SIG-M5 treated with dmso at 0.1 percent for 504 hours (cell line): Measurements from ENCODE around the gene NCS1.
"Not testable (repeated sequence)": the region's sequence is repeated elsewhere in the genome, so short reads cannot be mapped to it uniquely, and the experiment has no call there.

Source experiments
- DNase-seq: peaks from one replicate; lab custom pipeline; 2025; ENCODE audit not compliant: unreplicated experiment; lab: John Stamatoyannopoulos, UW

The NCS1 gene

DNA sequence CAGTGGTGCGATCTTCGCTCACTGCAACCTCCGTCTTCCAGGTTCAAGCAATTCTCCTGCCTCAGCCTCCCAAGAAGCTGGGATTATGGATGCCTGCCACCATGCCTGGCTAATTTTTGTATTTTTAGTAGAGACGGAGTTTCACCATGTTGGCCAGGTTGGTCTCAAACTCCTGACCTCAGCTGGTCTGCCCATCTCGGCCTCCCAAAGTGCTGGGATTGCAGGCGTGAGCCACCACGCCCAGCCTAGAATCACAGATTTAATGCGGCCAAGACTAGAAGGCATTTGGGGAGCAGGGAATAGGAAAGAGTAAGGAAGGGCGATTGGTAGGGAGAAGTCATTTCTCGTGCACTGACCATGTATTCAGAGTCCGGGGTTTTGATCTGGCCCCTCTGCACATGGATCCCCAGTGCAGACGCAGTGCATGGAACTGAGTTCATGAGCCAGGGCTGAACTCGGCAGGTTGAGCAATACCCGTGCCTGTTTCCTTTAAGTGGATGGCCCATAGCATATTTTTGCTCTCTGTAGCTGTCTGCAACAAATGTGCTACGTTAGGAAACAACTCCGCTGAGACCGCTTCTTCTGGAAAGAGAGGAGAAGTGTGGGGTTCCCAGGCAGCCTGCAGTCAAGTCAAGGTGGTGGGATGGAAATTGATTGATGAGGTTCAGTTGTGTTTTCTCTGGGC lies 90.0 kb downstream of the NCS1 start:
- DNase-seq: peak; percentile 11

DNA sequence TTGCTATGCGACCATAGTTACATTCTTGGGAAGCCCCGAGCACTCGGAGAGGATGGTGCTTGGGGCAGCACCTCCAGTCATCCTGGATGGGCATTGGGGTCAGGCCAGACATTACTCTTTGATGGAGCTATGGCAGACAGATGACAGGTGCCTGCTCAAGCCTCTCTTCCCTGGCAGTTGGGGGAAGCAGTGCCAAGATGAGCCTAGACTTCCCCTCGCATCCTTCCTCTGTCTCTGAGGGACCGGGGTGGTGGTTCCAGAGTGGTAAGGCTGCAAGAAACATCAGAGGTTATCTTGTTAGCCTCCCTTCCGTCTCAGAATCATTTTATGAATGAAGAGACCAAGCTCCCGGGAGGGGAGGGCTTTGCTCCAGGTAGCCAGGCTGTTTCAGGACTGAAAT lies 90.6 kb downstream of the NCS1 start:
- no peak for DNase-seq

DNA sequence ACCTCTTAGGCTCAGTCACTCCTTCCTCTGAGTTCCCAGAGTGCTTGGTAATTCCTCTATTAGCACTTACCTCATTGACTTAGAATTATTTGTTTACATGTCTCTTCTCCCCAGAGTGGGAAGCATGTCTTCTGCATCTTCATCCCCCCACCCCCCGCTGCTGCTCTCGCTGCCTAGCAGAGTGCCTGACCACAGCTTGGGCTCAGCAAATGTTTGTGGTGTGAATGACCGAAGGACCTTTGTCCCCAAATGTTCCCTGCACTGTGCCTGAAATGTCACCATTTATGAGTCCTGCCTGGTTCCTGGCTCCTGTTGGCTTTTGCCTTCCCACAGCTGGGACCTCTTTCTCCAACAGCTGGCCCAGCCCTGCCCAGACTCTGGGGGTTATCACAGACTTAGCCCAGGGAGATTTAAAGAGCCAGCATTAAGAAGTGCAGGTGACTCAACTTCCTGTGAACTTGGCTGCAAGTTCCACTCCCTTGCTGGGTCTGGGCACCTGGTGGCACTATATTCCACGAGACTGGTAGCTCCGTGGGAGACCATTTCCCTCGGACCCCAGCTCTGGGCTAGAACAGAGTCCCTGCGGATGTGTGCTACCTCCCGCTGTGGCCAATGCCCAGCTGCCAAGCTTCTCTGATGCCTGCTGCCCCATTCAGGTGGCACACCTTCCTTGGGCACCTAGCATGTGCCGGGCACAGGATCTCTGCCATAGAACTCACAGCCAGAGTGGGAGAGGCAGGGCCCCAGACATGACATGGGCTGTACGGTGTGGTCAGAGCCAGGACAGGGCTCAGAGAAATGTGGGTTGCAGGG lies 91.6 kb downstream of the NCS1 start:
- no peak for DNase-seq

DNA sequence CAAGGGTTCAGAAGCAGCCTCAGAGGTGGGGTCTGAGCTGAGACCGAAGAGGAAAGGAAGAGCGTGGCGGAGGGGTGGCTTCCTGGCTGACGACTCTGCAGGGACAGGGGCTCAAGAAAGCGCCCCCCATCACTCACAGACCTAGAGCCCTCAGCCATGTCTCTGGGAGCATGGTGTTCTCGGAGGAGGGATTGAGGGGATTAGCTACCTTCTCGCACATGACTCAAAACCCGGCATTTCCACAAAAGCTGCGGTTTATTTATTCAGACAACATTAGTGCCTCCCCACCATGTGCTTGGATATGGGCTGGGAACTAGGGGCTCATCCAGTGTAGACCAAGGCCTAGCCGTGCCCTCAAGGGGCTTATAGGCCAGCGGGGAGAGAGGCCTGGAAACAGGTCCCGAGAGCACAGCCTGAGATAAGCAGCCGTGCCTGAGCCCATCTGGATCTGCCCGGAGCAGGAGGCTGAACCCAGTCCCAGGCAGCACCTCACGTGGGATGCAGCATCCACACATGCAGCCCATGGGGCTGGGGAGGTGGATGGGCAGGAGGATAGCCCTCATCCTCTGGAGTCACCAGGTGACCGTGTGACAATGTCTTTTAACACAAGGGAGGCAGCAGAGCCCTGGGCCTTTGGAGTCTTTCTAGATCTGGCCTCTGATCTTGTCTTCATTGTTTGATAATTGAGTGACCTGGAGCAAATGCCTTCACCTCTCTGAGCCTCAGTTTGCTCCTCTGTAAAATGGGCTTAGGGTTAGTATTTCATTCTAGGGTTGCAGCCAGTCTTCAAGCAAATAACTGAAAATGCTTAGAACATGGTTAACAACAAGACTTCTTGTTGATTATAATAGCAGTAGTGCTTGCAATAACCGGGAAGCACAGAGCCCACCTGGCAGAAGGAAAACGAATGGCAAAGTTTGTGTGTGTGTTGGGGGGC lies 92.5 kb downstream of the NCS1 start:
- no peak for DNase-seq

DNA sequence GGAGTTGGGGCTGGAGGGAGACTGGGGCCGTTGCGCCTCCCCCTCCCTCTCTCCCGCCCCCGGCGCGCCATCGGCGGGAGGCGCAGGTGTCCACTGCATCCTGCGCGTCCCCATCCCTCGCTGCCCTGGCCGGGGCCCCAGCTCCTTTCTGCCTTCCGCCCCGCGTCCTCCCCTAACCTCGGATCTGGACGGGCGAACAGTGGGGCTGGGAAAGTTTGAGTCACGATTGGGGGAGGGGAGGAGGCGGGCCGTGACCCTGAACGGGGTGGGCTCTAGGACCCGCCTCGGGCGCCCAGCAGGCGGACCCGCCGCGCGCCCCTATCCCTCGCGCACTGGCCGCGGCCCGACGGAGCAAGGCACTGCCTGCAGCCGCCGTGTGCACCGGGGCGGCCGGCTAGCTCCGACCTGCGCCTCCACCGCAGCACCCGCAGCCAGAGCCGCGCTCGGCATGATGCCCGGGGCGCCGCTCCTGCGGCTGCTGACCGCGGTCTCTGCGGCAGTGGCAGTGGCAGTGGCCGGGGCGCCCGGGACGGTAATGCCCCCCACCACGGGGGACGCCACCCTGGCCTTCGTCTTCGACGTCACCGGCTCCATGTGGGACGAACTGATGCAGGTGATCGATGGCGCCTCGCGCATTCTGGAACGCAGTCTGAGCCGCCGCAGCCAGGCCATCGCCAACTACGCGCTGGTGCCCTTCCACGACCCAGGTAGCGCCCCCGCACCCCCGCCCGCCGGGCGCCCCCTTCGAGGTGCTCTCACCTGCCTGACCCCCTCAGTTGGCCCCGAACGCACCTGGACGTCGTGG lies 93.4 kb downstream of the NCS1 start, which contains the start of gene HMCN2:
TSS of gene HMCN2 (plus strand) at position 330 of the 805 bp plus-strand sequence. CDS start at position 449, 119 bp downstream.
- DNase-seq: no peak

DNA sequence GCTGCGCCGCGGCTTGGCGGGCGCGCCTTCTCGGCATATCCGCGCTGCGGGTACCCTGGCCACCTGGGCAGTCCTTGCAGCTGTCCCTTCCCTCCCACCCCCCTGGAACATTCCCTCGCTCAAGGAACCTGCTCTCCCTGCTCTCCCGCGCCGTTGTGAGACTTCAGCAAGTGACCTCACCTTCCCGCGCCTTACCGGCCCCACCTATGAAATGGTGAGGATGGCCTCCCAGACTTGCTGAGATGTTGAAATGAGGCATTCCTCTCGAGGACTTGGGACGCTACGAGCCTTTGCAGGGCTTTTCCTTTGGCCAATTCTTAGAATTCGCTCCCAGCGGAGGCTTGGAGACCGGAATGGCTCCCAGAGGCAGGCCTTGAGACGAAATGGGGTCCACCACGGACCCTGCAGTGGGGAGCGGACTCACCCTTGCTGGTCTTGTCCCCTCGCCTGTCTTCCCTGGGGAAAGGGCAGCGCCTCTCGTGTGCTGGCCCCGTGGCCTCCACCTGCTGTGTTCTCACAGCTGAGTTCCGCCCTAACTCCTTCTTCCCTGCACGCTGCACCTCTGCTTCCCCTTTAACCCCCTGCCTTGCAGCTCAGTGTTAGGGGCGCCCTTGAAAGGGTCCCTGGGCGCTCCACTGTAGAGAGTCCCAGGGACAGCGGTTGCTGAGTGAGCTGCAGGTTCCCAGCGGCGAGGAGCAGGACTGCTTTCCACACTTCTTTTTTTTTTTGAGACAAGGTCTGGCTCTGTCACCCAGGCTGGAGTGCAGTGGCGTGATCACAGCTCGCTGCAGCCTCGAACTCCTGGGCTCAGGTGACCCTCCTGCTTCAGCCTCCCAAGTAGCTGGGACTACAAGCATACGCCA lies 94.3 kb downstream of the NCS1 start:
- DNase-seq: no peak

DNA sequence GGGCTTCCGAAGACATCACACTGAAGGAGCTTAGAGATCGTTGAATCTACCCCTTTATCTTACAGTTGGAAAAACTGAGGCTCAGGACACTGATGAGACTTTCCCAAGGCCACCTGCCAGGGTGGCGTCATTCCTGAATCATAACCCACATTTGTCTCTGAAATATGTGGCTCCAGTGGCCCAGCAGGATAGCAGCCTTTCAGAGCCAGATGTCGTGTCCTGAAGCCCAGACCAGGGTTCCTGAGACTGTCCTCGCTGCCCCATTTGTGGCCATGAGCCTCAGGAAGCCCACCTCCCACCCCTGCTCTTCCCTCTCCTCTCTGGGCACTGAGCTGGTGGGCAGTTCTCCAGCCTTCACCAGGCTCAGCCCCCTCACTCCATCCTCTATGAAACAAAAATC lies 95.7 kb downstream of the NCS1 start:
- no peak for DNase-seq

DNA sequence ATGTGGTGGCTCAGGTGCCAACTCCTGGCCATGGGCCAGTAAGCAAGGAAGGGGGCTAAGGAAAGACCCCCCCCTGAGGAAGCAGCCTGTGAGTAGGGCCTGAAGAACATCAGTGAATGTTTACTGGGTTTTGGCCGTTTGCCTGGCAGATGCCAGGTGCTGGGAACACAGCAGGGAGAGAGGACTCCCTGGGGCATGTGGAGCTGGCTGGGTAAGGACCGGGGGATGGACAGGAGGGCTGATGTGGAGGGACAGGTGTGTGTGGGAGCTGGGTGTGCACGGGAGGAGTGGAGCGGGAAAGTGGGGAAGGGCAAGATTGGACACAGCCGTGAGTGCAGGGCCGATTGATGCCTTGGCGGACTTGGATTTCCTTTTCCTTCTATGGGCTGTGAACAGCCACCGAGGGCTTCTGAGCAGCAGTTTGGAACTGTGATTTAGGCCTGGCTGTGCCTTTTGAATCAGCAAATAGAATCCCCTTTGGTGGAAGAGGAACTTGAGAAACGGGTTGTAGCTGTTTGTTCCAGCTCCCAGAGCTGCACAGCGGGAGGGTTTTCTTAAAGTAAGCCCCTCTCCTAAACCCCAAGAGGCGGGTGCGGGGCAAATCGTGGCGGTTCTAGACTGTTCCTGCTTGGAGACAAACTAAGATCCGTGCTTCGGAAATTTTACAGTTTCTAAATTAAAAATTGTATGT lies 96.5 kb downstream of the NCS1 start:
- peak; percentile 41 for DNase-seq

DNA sequence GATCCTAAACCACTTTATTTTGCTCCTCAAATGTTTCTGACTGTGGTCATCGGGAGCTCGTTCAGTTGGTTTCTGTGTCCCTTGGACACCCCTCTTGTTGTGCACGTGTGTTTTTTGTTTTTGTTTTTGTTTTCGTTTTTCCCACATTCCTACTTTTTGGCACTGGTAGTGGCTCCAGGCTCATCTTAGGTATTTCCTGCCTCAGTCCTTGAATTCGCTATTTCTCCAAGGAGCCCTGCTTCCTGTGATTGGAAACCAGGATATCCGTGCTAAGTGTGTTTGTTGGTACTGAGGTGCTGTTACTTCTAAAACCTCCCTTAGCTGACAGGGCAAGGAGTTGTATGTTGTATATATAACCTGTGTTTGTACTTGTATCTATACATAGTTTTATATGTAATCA lies 99.3 kb downstream of the NCS1 start:
- no peak for DNase-seq

DNA sequence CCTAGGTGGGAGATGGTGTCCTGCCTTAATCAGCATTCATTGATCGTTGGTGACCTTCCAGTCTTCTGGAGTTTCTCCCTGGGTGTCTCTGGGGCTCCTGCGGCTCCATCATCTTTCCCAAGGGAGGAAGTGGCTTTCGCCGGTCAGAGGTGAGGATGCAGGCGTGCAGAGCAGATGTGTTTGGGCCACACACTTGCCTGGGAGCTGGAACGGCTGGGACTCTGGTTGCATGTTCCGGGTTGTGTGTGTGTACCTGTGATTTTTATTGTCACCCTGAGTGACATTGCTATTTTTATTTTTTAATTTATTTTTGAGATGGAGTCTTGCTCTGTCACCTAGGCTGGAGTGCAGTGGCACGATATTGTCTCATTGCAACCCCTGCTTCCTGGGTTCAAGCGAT lies 103.0 kb downstream of the NCS1 start:
- DNase-seq: no peak

DNA sequence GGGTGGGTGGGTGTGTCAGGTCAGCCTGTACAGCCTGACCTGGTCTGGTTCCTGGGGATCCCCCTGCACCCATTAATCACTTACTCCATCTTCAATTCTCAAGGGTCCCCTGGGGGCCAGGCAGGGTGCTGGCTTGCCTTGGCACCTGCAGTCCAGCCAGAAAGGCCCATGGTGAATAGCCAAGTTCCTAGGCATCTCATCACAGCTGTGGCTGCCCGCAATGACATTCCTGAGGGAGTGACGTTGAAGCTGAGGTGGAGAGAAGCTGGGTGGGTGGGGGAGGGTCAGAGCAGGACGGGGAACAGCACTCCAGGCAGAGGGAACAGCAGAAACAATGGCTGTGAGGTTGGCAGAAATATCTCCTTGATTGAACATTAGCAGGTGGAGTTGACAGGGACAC lies 103.9 kb downstream of the NCS1 start:
- no peak for DNase-seq

DNA sequence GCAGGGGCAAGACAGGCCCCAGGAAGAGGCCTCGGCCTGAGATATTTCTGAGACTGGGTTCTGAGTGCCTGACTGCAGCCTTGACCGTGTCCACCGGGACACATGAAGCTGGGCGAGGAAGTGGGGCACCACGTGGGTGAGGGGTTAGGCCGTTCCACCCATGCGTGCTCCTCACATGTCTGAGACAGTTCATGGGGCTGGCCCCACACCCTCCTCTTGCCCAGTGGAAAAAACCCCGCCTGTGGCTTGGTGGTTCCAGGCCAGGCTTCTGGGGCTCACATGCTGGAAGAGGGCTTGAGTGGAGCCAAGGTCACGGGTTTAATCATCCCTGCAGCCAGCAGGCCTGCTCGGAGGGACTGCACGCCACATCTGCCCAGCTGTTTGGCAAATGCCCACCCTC lies 104.8 kb downstream of the NCS1 start:
- DNase-seq: no peak

DNA sequence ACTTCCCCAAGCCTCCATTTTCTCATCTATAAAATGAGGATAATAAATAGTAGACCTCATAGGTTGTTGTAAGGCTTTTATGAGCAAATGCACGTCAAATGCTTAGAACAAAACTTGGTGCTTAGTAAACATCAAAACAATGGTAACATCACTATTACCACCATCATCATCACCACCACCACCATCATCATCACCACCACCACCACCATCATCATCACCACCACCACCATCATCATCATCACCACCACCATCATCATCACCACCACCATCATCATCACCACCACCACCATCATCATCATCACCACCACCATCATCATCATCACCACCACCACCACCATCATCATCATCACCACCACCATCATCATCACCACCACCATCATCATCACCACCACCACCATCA lies 105.3 kb downstream of the NCS1 start:
- not testable (repeated sequence) for DNase-seq

DNA sequence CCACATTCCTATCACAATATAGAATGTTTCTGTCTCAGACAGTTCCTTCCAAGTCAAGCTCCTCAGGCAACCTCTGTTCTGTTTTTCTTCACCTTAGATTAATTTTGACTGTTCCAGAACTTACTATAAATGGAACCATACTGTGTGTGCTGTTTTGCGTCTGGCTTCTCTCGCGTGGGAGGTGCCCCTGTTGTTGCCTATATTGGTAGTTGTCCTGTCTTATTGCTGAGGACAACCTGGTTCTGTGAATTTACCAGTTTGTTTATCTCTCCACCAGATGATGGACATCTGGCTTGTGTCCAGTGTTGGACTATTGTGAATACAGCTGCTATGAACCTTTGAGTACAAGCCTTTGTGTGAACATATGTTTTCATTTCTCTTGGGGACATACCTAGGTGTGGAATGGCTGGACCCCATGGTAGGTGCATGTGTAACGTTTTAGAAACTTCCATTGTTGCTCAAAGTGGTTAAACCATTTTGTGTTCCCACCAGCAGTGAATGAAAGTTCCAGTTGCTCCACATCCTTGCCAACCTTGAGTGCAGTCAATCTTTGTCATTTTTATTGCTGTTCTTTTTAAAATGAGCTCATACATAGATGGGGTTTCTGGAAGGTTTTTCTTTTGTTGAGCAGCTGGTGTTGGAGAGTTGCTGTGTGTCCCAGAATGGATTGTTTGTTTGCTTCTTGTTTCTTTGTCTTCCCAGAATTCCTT lies 111.5 kb downstream of the NCS1 start:
- DNase-seq: no peak

DNA sequence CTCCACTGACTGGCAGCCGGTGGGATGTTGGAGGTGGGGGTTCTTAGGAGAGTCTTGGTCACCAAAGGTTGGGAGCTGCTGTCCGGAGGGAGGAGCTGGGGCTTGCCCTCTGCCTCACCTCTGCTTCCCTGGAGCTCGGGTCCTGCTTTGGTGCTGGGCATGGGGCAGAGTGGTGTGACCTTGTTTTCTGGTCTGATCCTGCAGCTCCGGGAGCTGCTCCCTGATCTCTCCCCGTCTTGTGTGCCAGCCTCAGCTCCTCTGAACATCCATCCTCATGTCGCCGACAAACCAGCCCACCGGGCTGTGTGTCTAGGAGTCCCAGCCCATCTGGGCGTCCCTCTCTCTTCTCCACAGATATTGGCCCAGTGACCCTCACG lies 112.0 kb downstream of the NCS1 start:
- DNase-seq: no peak

DNA sequence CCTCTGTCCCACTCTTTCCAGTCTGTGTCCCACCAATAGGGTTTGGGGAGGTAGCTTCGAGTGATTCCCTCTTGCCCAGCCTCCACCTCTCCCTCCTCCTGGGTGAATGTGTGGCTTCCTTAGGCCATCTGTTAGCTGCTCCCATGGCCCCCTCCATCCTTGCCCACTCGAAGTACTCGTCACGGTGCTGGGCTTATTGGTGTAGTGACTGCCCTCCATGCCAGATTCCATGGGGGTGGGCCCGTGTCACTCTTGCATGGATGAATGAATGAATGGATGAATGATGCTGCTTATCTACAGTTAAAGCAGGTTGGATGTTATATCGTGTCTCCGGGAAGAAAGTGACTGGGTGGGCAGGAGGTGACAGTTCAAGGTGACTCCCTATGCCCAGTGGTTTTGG lies 112.5 kb downstream of the NCS1 start:
- DNase-seq: no peak

DNA sequence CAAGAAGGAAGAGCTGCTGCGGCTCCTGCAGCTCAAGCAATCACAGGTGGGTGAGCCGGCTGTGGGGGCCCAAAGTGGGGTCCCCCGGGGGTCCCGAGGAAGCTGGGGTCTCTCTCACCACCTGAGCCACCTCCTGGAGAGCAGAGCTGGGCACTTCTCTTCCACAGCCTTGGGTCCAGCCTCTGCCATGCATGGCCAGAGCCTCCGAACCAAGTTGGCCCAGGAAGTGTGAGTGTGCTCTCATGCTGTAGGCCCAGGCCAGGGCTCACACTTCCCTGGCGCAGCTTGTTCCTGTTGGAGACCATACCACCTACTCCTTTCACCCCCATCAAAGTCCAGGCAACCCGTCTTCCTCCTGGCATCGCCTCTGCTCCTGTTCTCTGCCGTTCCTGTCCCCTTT lies 113.1 kb downstream of the NCS1 start:
- no peak for DNase-seq

DNA sequence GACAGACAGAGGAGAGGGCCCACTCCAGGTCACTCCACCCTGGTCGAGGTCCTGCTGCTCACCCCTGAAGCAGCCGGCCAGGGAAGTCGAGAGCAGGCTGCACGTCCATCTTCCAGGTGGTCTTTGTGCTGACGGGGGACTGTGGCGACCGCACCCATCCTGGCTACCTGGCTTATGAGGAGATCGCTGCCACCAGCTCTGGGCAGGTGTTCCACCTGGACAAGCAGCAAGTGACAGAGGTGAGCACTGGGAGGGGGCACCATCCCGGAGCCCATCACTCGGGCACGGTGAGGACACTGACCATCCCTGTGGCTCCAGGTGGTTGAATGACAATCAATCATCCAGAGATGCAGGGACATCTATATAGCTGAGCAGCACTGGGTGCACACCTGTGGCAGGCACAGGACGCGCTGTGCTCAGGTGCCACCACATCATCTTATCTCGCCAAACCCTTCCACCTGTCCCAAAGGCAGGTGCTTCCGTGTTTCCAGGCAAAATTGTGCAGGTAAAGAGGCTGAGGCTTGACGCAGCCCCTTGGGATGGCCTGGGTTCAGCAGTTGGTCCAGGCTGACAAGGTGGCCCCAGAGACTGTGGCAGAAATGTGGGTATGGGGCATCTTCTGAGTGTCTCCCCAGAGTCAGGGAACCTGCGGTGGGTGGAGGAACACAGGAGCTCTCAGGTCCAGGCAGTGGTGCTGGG lies 114.0 kb downstream of the NCS1 start:
- no peak for DNase-seq
